Trophoblast cell (in vitro differentiated cells and primary cell): ENCODE data around the gene BCOR.
A peak's percentile ranks its signal among the peaks of the same experiment; 100 is the strongest.

ENCODE experiments used
- DNase-seq, 2 donors: peaks; one replicate each; pipeline ENCODE4 v3.0.0-alpha.2; 2016
- H2AFZ ChIP-seq: 2 replicates; pipeline ENCODE4 v1.6.1; 2013; ENCODE audit warnings: low read length, moderate library complexity, mild to moderate bottlenecking; ENCODE audit not compliant: insufficient read depth, poor library complexity
- H2AK5ac ChIP-seq: 2 replicates; pipeline ENCODE4 v1.6.1; 2013; ENCODE audit warnings: mild to moderate bottlenecking, low read length
- H2BK120ac ChIP-seq: 2 replicates; pipeline ENCODE4 v1.6.1; 2013; ENCODE audit warnings: low read length, mild to moderate bottlenecking, moderate library complexity; ENCODE audit not compliant: insufficient read depth, poor library complexity
- H2BK12ac ChIP-seq: 2 replicates; pipeline ENCODE4 v1.6.1; 2013; ENCODE audit warnings: mild to moderate bottlenecking, low read length, moderate library complexity
- H2BK5ac ChIP-seq: 2 replicates; pipeline ENCODE4 v1.6.1; 2013; ENCODE audit warnings: low read length, low read depth, moderate library complexity, mild to moderate bottlenecking; ENCODE audit not compliant: poor library complexity
- H3K14ac ChIP-seq: 2 replicates; pipeline ENCODE4 v1.6.1; 2013; ENCODE audit warnings: mild to moderate bottlenecking, low read length
- H3K18ac ChIP-seq: 2 replicates; pipeline ENCODE4 v1.6.1; 2013; ENCODE audit warnings: mild to moderate bottlenecking, low read length
- H3K23ac ChIP-seq: 2 replicates; pipeline ENCODE4 v1.6.1; 2013; ENCODE audit warnings: low read length
- H3K27ac ChIP-seq: 2 replicates; pipeline ENCODE4 v1.5.1; 2013; ENCODE audit warnings: low read depth, mild to moderate bottlenecking, inconsistent platforms, low read length, moderate library complexity
- H3K27me3 ChIP-seq: 2 replicates; pipeline ENCODE4 v1.6.1; 2013; ENCODE audit warnings: inconsistent platforms, mild to moderate bottlenecking, low read length, moderate library complexity; ENCODE audit not compliant: insufficient read depth
- H3K36me3 ChIP-seq, 2 experiments: 1 replicate in 1 of 2; 2 replicates in 1 of 2; pipeline ENCODE4 v1.6.1; 2013; ENCODE audit warnings: low read length in 2 of 2, mild to moderate bottlenecking in 2 of 2, moderate library complexity in 1 of 2; ENCODE audit not compliant: insufficient read depth in 2 of 2, control insufficient read depth in 1 of 2
- H3K4ac ChIP-seq: 2 replicates; pipeline ENCODE4 v1.6.1; 2013; ENCODE audit warnings: low read depth, mild to moderate bottlenecking, low read length, moderate library complexity
- H3K4me1 ChIP-seq, 2 experiments: 1 replicate in 1 of 2; 2 replicates in 1 of 2; pipeline ENCODE4 v1.6.1; 2013; ENCODE audit warnings: low read length in 2 of 2, mild to moderate bottlenecking in 2 of 2, moderate library complexity in 1 of 2; ENCODE audit not compliant: insufficient read depth in 2 of 2, control insufficient read depth in 1 of 2
- H3K4me2 ChIP-seq: 2 replicates; pipeline ENCODE4 v1.6.1; 2013; ENCODE audit warnings: inconsistent platforms, mild to moderate bottlenecking, low read length, moderate library complexity
- H3K4me3 ChIP-seq: 2 replicates; pipeline ENCODE4 v1.5.1; 2013; ENCODE audit warnings: mild to moderate bottlenecking, low read depth, low read length, inconsistent platforms
- H3K79me1 ChIP-seq: one replicate; pipeline ENCODE4 v1.6.1; 2013; ENCODE audit warnings: low read length
- H3K79me2 ChIP-seq: 2 replicates; pipeline ENCODE4 v1.6.1; 2013; ENCODE audit warnings: low read length, mild to moderate bottlenecking; ENCODE audit not compliant: control insufficient read depth, insufficient read depth, poor library complexity
- H3K9ac ChIP-seq: 2 replicates; pipeline ENCODE4 v1.6.1; 2013; ENCODE audit warnings: mild to moderate bottlenecking, low read length
- H3K9me3 ChIP-seq: 2 replicates; pipeline ENCODE4 v1.6.1; 2013; ENCODE audit warnings: low read depth, mild to moderate bottlenecking, control low read depth, inconsistent platforms, low read length; ENCODE audit not compliant: insufficient read depth
- H4K12ac ChIP-seq: 2 replicates; pipeline ENCODE4 v1.6.1; 2013; ENCODE audit warnings: low read depth, mild to moderate bottlenecking, low read length, moderate library complexity
- H4K8ac ChIP-seq: 2 replicates; pipeline ENCODE4 v1.6.1; 2013; ENCODE audit warnings: low read depth, mild to moderate bottlenecking, low read length, moderate library complexity
- H4K91ac ChIP-seq: one replicate; pipeline ENCODE4 v1.6.1; 2013; ENCODE audit warnings: low read depth, mild to moderate bottlenecking, low read length, moderate library complexity
- whole genome bisulfite sequencing: extraction: QIAGEN DNeasy Blood & Tissue Kit; methylation state at CpG from one replicate; pipeline ENCODE4 v1.1.7; 2013; ENCODE audit warnings: missing lambda C conversion rate; ENCODE audit not compliant: insufficient read length, insufficient coverage; ENCODE audit errors: extremely low coverage; 5-methylcytosine and 5-hydroxymethylcytosine counted together

BCOR gene

DNA sequence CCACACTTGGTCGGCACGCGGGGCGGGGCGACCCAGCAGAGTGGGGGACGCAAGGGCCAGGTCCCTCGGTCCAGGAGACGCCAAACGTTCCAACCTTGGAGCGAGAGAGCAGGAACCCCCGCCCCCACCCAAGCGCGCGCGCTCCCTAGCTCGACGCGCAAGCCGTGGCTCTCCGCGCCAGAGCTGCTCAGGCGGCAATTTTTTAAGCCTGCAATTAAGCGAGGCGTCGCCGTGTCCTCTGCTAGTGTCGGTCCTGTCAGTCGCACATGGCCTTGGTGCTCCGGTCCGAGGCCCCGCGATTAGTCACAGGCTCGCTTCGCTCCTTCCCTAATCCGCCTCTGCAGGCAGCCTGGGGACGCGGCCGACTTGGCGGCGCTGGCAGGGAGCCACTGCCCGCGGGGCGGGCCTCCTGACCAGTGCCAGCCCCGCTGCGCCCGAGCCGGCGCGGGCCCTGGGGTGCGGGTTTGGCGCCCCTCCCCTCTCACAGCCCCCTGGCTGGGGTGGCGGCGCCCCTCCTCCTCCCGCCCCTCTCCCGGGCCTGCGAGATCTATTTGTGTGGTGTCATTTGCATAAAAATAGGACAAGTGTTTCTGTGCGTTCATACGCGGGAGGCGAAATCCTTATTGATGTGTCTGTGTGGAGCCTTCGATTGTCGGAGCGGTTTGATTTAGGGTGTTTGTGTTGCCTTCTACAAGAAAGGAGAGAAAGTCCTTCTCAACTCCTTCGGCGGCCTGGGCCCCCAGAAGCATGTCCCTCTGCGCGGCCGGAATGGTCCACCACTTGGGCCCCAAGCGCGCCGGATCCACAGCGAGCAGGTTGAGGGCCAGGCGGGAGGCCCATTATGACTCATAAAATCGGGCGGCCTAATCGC is 9.8 kb upstream of the BCOR start:
- Histone ChIP-seq H3K4ac (no peak overlapping the region), H4K91ac (no peak overlapping the region)
- peak in 1 of 2 donors; percentile 24 for DNase-seq

DNA sequence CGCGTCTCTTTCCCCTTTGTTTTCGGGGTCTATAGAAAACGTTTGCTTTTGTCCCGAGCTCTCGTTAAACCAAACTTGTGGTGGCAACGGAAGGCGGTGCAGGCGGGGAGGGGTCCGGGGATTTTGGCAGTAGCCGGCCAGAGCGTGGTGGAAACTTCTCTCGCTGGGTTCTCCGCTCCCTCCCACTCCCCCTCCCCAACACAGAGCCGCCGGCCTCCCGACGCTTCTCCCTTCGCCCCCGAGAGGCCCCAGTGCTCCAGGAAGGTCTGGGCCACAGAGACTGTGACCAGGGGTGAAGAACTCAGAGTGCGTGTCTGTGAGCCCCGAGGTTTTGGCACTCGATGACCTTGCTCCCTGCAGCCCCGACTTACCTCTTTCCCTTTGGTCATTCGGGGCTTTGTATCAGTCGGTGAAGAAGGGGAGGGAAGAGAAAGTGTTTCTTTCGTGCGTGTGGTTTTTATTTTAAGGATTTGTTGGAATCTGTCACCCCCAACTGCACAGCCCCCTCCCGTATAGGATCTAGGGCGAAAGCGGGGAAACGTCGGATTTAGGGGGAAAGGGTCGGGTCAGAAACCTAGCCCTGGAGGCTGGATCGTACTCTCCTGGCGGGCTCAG is 9.0 kb upstream of the BCOR start:
- peaks cover 10% of the 10 kb centered on the region for H3K79me1 ChIP-seq
- peak overlapping the region; percentile 4 for H4K91ac ChIP-seq
- no peak overlapping the region for H3K4ac ChIP-seq
- H3K79me2 ChIP-seq: no peaks in the 10 kb centered on the region
- no peak overlapping the region for H2BK5ac ChIP-seq
- peak overlapping the region; percentile 80 for H3K4me2 ChIP-seq
- peaks cover 21 to 47% of the 10 kb centered on the region in 2 experiments for H3K4me1 ChIP-seq
- H3K9me3 ChIP-seq: no peaks in the 10 kb centered on the region
- peaks cover 29% of the 10 kb centered on the region for H3K27me3 ChIP-seq
- WGBS: no CpG with 5 or more reads among the region's 36 CpGs
- H3K9ac ChIP-seq: no peak overlapping the region
- no peak for DNase-seq
- no peak overlapping the region for H2AFZ ChIP-seq
- no peak overlapping the region for H3K18ac ChIP-seq
- no peak overlapping the region for H4K12ac ChIP-seq
- H3K14ac ChIP-seq: peak overlapping the region; percentile 11
- H2BK12ac ChIP-seq: no peak overlapping the region
- H2AK5ac ChIP-seq: no peak overlapping the region
- peak overlapping the region; percentile 11 for H2BK120ac ChIP-seq
- H3K4me3 ChIP-seq: no peak overlapping the region
- no peak overlapping the region for H3K27ac ChIP-seq
- no peaks in the 10 kb centered on the region for H3K36me3 ChIP-seq
- H4K8ac ChIP-seq: no peak overlapping the region
- no peak overlapping the region for H3K23ac ChIP-seq

More for the DNA sequence above, 9.8 kb upstream of the BCOR start:
- H3K4me1 ChIP-seq: peaks cover 20 to 46% of the 10 kb centered on the region in 2 experiments
- no peaks in the 10 kb centered on the region for H3K36me3 ChIP-seq
- H3K9me3 ChIP-seq: no peaks in the 10 kb centered on the region
- no peak overlapping the region for H2AFZ ChIP-seq
- no peak overlapping the region for H3K18ac ChIP-seq
- H4K12ac ChIP-seq: no peak overlapping the region
- H2BK12ac ChIP-seq: no peak overlapping the region
- WGBS: no CpG with 5 or more reads among the region's 76 CpGs
- peak overlapping the region; percentile 89 for H3K4me2 ChIP-seq
- H3K79me1 ChIP-seq: peaks cover 10% of the 10 kb centered on the region
- H2AK5ac ChIP-seq: no peak overlapping the region
- no peak overlapping the region for H3K9ac ChIP-seq
- no peak overlapping the region for H3K23ac ChIP-seq
- H4K8ac ChIP-seq: no peak overlapping the region
- no peaks in the 10 kb centered on the region for H3K79me2 ChIP-seq
- H2BK5ac ChIP-seq: no peak overlapping the region
- peaks cover 25% of the 10 kb centered on the region for H3K27me3 ChIP-seq
- H3K4me3 ChIP-seq: no peak overlapping the region
- no peak overlapping the region for H3K14ac ChIP-seq
- H3K27ac ChIP-seq: no peak overlapping the region
- H2BK120ac ChIP-seq: no peak overlapping the region

DNA sequence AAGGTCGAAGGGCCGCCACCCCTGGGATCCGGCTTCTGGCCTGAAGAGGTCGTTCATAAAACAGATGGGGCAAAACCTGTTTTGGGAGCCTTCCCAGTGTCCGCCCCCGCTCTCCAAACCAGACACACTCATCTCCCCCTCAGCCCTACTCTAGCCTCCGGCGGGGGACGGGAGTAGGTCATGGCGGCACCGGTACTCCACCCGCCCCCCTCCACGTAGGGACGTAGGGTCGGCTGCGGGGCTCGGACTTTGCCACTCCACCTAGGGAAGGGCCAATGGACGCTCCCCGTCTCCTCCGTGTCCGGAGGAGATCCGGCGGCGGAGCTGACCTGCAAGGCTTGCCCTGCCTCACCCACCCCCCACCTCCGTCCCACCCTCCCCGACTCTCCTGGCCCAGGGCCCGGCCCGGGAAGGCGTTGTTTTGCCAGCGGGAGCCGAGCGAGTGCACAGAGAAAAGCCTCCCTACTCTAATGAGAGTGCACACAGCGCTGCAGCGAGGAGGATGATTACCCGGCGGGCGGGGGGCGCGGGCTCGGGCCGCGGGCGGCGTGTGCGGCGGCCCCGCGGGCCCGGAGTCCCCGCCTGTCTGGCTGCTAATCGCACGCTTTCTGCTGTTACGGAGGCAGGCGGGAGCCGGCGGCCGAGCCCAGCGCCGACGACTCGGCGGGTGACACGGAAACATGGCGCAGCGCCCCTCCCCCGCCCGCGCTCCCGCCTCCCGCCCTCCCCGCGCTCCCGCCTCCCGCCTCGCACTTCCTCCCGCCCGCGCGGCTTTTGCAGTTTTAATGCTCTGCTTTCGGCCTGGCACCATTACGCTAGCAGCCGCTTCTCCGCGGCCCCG is 8.3 kb upstream of the BCOR start:
- DNase-seq: peak; percentile 30 to 53
- H4K12ac ChIP-seq: no peak overlapping the region
- WGBS: no CpG with 5 or more reads among the region's 85 CpGs

More for the DNA sequence above, 8.3 kb upstream of the BCOR start:
- Histone ChIP-seq H3K18ac (no peak overlapping the region), H3K14ac (no peak overlapping the region), H3K4me1 (peaks cover 21 to 48% of the 10 kb centered on the region in 2 experiments), H3K4ac (no peak overlapping the region), H3K23ac (no peak overlapping the region), H3K27ac (no peak overlapping the region), H3K9ac (no peak overlapping the region), H2AFZ (no peak overlapping the region), H3K36me3 (no peaks in the 10 kb centered on the region), H3K4me2 (peak overlapping the region; percentile 80), H3K27me3 (peaks cover 31% of the 10 kb centered on the region), H2BK120ac (peak overlapping the region; percentile 11), H2BK12ac (no peak overlapping the region), H4K8ac (no peak overlapping the region), H3K9me3 (no peaks in the 10 kb centered on the region), H4K91ac (peak overlapping the region; percentile 4), H2AK5ac (no peak overlapping the region), H3K4me3 (peak overlapping the region; percentile 36), H2BK5ac (no peak overlapping the region), H3K79me1 (peaks cover 10% of the 10 kb centered on the region), H3K79me2 (no peaks in the 10 kb centered on the region)
